WI38 (cell line): ENCODE measurements around the gene FLNB.

ENCODE experiments used
- H3K4me3 ChIP-seq: 2 replicates; pipeline ENCODE4 v1.5.1; 2011; ENCODE audit warnings: low read depth, mild to moderate bottlenecking, control low read depth, low read length
- TF ChIP-seq, protein P1 (sequence below): IDR thresholded peaks from 2 replicates; pipeline ENCODE4 v1.5.1; 2012; ENCODE audit warnings: low read depth, mild to moderate bottlenecking, control low read depth, low read length

FLNB gene

GRCh38 chr3:57972531-57973111 lies 35.6 kb upstream of the FLNB start:
- no peak overlapping the region for H3K4me3 ChIP-seq
- TF ChIP-seq, protein P1, sequence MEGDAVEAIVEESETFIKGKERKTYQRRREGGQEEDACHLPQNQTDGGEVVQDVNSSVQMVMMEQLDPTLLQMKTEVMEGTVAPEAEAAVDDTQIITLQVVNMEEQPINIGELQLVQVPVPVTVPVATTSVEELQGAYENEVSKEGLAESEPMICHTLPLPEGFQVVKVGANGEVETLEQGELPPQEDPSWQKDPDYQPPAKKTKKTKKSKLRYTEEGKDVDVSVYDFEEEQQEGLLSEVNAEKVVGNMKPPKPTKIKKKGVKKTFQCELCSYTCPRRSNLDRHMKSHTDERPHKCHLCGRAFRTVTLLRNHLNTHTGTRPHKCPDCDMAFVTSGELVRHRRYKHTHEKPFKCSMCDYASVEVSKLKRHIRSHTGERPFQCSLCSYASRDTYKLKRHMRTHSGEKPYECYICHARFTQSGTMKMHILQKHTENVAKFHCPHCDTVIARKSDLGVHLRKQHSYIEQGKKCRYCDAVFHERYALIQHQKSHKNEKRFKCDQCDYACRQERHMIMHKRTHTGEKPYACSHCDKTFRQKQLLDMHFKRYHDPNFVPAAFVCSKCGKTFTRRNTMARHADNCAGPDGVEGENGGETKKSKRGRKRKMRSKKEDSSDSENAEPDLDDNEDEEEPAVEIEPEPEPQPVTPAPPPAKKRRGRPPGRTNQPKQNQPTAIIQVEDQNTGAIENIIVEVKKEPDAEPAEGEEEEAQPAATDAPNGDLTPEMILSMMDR = no peak

GRCh38 chr3:57973715-57974477 lies 34.3 kb upstream of the FLNB start:
- TF ChIP-seq, protein P1 = no peak
- no peak overlapping the region for H3K4me3 ChIP-seq

DNA sequence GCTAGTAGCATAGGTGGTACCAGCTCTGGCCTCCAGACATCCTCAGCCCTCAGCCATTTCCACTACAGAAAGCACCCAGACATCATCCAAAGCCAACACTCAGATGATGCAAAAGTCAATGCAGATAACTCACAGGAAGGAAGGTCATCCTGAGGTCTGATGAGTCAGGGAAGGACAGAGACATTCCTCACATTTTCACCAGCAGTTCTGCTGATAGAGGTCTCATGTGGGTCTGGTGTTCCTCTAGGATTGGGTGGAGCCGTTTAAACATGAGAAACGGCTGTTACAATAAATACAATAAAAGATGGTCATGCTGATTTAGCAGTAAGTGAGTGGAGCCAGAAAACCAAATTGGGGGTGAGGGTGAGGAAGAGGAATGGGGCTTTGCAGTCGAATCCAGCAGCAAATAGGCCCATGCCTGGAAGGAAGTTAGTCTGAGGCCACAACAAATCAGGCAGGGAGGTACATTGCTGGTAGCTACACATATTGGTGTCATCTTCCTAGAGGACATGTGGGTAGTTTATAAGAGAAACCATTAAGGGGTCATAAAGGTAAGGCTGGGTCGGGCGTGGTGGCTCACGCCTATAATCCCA lies 33.3 kb upstream of the FLNB start:
- TF ChIP-seq, protein P1 = no peak
- no peak overlapping the region for H3K4me3 ChIP-seq

GRCh38 chr3:57977818-57978235 lies 30.4 kb upstream of the FLNB start:
- TF ChIP-seq, protein P1 = no peak
- H3K4me3 ChIP-seq = no peak overlapping the region

GRCh38 chr3:57978316-57978715 lies 29.9 kb upstream of the FLNB start:
- TF ChIP-seq, protein P1 = no peak
- no peak overlapping the region for H3K4me3 ChIP-seq

GRCh38 chr3:57980416-57980815 lies 27.8 kb upstream of the FLNB start:
- TF ChIP-seq, protein P1 = no peak
- no peak overlapping the region for H3K4me3 ChIP-seq
